Natural killer cell treated with Interleukin-12 subunit alpha and Interleukin-12 subunit beta and Interleukin-15 and Interleukin-18, amount 100 ng/mL, for 72 hours (primary cell): ENCODE results near the gene KCTD1. TPM values are rescaled to one million over a fixed set of nuclear protein-coding genes. Genes with fewer than 3 reads are reported as not detected.

ENCODE experiments used
- ATAC-seq, 2 donors: fragments of 150-1000 bp; cut with Tn5 transposase in 1 of 2; sonication (Bioruptor Pico), chemical (Tn5 transposase) in 1 of 2; 2 replicates each; pipeline ENCODE4 v1.10.0; 2021
- DNase-seq: peaks from one replicate; pipeline ENCODE4 v3.0.0; 2022; ENCODE audit warnings: low spot score
- H3K27ac Mint-ChIP-seq, 2 donors: 1 replicate in 1 of 2; 2 replicates in 1 of 2; pipeline ENCODE4 v1.8.0; 2022; ENCODE audit warnings: mixed read lengths in 2 of 2, mild to moderate bottlenecking in 1 of 2, moderate library complexity in 1 of 2
- H3K27me3 Mint-ChIP-seq, 2 donors: 1 replicate in 1 of 2; 2 replicates in 1 of 2; pipeline ENCODE4 v1.8.0; 2022; ENCODE audit warnings: mixed read lengths in 2 of 2
- H3K36me3 Mint-ChIP-seq: one replicate; pipeline ENCODE4 v1.8.0; 2022; ENCODE audit warnings: mixed read lengths
- H3K4me1 Mint-ChIP-seq, 2 donors: 1 replicate in 1 of 2; 2 replicates in 1 of 2; pipeline ENCODE4 v1.8.0; 2022; ENCODE audit warnings: low read depth in 2 of 2, mixed read lengths in 2 of 2, mild to moderate bottlenecking in 1 of 2
- H3K4me3 Mint-ChIP-seq: one replicate; pipeline ENCODE4 v1.8.0; 2022; ENCODE audit warnings: mixed read lengths
- H3K9me3 Mint-ChIP-seq: 2 replicates; pipeline ENCODE4 v1.8.0; 2022; ENCODE audit warnings: mixed read lengths
- total RNA-seq, 2 donors: library from RNA; stranded (reverse); gene quantifications; one replicate each; pipeline ENCODE4 v1.2.3, GENCODE V29; 2022

The KCTD1 gene
- total RNA-seq, 2 donors from 2014 or later, result 4.0 to 4.5 TPM

DNA sequence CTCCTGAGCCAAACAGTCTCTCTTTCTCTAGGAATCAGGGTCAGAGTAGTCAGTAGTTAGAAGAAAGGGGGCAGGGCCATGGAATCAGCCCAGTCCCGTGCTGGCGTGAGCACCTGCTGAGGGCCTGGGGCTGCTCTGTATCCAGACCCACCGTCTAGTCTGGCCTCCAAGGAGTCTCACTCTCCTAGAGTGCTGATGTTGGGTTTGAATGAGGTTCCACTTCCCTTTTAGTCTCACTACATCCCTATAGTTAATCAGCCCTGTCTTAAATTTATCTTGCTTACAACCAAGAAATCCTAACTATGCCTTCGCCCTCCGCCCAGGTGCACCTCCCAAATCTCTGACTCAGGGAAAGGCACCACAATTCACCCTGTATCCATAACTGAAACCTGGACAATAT is 13.4 kb upstream of the KCTD1 start:
- Mint-ChIP-seq H3K4me1 (no peaks in the 10 kb centered on the region), H3K9me3 (no peaks in the 10 kb centered on the region), H3K27me3 (peaks cover 26 to 39% of the 10 kb centered on the region in 2 donors), H3K36me3 (no peaks in the 10 kb centered on the region), H3K27ac (no peak overlapping the region), H3K4me3 (no peak overlapping the region)
- no peak for DNase-seq
- ATAC-seq, result no peak

DNA sequence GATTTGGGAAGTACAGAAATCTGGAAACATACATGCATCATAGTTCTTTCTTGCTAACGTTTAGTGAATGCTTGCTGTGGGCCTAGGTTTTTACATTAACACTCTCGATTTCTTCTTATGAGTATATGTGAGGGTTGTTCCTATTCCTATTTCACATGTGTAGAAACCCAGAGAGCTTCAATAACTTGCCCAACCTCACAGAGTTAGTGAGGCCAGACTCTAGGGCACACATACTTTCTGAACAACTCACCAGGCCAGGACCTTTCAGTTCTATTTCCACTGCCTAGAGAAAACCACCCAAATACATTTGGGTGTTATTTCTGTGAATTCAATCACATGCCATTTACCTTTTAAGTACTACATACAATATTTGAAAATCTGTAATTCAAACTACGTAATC is 8.2 kb upstream of the KCTD1 start:
- DNase-seq (no peak), ATAC-seq (no peak)
- no peaks in the 10 kb centered on the region for H3K9me3 Mint-ChIP-seq
- H3K4me1 Mint-ChIP-seq, result no peaks in the 10 kb centered on the region
- H3K4me3 Mint-ChIP-seq, result no peak overlapping the region
- no peak overlapping the region for H3K27ac Mint-ChIP-seq
- peaks cover 37 to 51% of the 10 kb centered on the region in 2 donors for H3K27me3 Mint-ChIP-seq
- H3K36me3 Mint-ChIP-seq, result no peaks in the 10 kb centered on the region

DNA sequence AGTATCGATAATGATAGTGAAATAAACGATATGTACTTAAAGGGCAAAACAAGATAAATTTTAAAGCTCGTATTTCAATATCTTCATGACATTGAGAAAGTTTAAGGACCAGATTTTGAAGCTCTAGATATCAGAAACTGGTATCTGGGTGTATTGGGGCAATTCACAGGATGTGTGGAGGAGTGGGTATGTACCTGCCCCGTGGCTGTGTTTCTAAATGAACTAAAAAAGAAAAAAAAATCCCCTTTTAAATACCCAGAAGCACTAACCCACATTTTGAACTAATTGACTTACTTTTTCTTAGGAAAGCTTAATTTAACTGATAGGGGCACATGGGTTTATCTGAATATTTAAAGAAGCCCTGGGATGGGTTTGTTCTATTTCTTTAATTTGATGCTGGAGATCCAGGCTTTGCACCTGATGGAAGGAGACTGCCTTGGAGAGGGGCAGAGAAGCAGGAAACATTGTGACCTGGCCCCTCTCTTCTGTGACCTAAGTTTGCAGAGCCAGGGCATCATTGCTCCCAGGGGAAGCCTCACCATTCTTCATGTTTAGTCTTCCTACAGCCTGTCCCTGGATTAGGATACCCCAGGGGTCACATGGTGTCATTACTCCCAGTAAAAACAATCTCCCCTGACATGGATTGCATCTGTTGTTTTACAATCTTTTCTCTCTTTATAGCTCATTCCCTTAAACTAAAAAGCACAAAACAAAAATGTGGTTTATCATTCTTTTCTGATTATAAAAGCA is 7.6 kb upstream of the KCTD1 start:
- Mint-ChIP-seq H3K4me3 (no peak overlapping the region), H3K9me3 (no peaks in the 10 kb centered on the region), H3K27ac (no peak overlapping the region), H3K4me1 (no peaks in the 10 kb centered on the region), H3K27me3 (peaks cover 40 to 56% of the 10 kb centered on the region in 2 donors), H3K36me3 (no peaks in the 10 kb centered on the region)
- DNase-seq, result no peak
- ATAC-seq, result no peak

DNA sequence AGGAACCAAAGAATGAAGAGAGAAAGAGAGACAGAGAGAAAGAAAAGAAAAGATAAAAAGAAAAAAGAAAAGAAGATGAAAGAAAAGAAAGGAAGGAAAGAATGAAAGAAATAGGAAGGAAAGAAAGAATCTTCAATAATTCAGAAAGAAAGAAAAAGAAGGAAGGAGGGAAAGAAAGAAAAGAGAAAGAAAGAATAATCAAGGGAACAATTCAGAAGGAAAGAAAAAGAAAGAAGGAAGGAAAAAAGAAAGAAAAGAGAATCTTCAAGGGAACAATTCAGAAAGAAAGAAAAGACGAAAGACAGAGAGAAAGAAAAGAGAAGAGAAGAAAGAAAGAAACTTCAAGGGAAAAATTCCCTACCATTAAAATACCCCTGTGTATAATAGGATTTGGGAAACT is 5.6 kb upstream of the KCTD1 start:
- H3K27me3 Mint-ChIP-seq, result peaks cover 40 to 51% of the 10 kb centered on the region in 2 donors
- no peak for ATAC-seq
- no peak overlapping the region for H3K4me3 Mint-ChIP-seq
- H3K27ac Mint-ChIP-seq, result no peak overlapping the region
- H3K9me3 Mint-ChIP-seq, result no peaks in the 10 kb centered on the region
- peaks cover 0 to 4% of the 10 kb centered on the region in 2 donors for H3K4me1 Mint-ChIP-seq
- DNase-seq, result no peak
- H3K36me3 Mint-ChIP-seq, result no peaks in the 10 kb centered on the region

DNA sequence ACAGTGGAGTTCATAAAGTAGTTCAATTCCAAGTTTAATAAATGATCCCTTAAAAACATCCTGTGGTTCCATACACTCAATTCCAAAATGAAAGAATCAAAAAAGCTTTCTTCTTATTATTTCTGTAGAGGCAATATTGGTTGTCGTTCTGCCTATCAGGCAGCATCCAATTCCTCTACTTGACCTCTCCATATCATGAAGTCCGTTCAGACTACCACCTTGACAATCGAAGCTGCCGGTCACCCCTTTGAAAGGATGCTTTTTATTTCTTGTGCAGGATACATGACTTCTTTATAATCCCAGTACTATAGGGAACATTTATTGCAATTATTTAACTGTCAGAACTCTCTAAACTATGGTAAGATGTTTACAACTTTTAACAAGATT is 3.3 kb upstream of the KCTD1 start:
- H3K27ac Mint-ChIP-seq, result no peak overlapping the region
- H3K36me3 Mint-ChIP-seq, result no peaks in the 10 kb centered on the region
- no peaks in the 10 kb centered on the region for H3K9me3 Mint-ChIP-seq
- H3K27me3 Mint-ChIP-seq, result peaks cover 30 to 36% of the 10 kb centered on the region in 2 donors
- no peak overlapping the region for H3K4me3 Mint-ChIP-seq
- ATAC-seq, result no peak
- H3K4me1 Mint-ChIP-seq, result peaks cover 0 to 6% of the 10 kb centered on the region in 2 donors
- DNase-seq, result no peak

DNA sequence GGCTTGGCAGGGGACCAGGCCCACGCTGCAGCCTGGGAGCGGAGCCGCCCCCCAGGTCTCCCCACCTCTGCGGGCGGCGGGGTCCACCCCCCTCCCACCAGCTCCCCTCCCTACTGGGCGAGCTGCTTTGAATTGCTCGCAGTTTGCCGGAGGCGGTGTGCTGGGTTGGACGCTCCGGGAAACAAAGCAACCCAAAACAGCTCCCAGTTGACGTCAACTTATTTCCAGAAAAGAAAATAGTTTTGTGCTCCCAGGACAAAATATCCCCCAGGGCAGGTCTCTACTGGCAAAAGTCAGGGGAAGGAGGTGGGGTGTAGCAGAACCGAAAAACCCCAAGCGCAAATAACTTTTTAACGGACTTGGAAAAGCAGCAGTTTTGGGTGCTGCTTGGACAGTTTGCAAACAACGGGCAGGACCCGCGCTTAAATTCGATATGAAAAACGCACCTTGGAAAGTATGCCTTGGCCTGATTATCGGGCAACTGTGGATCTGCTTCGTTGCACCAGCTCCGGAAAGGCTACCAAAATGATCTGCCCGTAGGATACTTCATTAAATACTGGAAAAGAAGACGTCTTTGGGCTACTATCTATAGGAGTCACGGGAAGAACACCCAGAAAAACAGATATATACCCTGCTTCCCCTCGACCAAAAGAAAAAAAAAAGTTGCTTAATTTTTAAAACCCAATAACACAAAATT is 2.8 kb upstream of the KCTD1 start:
- H3K9me3 Mint-ChIP-seq, result no peaks in the 10 kb centered on the region
- H3K27me3 Mint-ChIP-seq, result peaks cover 25 to 36% of the 10 kb centered on the region in 2 donors
- DNase-seq, result no peak
- no peak overlapping the region for H3K4me3 Mint-ChIP-seq
- no peak overlapping the region for H3K27ac Mint-ChIP-seq
- ATAC-seq, result no peak
- H3K4me1 Mint-ChIP-seq, result peaks cover 4 to 11% of the 10 kb centered on the region in 2 donors
- no peaks in the 10 kb centered on the region for H3K36me3 Mint-ChIP-seq

DNA sequence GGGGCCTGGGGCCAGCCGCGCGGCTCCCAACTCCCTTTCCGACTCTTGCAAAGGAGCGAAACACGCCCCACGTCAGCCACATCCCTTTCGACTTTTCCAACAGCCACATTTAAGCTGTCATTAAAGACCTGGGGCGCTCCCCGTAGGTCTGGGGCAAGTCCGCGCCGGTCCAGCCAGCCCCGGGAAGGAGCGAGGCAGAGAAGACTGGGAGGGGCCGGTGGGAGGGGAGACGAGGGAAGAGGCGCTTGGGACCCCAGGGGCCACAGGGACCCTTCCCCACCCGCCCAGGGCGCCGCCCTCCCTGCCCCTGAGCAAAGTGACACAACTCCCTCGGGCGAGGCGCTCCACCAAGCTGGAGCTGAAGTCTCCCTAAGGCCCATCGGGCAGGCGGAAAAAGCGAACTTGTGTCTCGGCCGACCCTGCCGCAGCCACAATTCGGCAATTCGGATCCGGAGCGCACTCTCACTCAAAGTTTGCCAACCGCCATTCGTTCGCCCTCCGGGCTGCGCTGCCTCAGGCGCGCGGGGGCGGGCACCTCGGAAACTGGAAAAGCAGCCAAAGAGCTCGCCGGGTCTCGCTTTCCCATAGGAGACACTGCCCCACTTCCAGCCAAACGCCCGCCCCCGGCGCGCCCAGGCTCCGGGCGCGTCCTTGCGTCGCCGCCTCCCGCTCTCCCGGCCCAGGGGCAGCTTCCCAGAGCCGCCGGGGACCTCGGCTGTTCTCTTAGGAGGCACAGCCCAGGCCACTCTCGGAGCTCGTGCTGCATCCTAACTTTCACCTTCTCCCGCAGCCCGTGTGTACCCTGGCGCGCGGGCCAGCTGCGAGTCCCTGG is 1.1 kb upstream of the KCTD1 start:
- Mint-ChIP-seq H3K27ac (no peak overlapping the region), H3K27me3 (peaks cover 25 to 34% of the 10 kb centered on the region in 2 donors), H3K9me3 (no peaks in the 10 kb centered on the region), H3K4me1 (peaks cover 5 to 16% of the 10 kb centered on the region in 2 donors), H3K36me3 (no peaks in the 10 kb centered on the region), H3K4me3 (peak overlapping the region; percentile 68)
- ATAC-seq (no peak), DNase-seq (no peak)

DNA sequence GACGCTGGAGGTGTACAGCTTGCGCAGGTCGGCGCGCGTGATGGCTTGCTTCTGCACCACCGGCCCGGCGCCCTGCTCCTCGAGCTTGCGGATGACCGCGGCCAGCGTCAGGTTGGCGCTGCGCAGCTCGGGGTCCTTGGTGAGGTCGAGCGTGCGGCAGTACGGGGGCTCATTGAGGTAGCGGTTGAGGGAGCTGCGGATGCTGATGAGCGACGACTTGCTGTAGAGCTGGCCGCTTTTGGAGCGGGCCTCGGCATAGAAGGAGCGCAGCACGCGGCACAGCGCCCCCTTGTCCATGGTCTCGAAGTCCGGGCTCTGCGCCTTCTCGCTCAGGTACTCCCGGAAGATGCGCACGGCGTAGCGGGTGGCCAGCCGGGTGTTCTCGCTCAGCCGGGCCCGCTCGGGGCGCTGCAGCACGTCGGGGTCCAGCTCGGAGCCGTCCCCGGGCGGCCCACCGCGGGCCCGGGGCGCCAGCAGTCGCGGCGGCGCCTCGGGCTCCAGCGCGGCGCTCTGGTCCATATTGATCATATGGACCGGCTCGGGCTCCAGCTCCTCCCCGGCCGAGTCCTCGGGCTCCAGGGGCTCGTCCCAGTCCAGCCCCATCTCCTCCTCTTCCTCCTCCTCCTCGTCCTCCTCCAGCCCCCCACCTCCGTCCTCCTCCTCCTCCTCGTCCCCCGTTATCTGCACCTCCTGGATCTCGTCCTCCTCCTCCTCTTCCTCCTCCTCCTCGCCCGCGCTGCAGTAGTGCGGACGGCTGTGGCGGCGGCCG is 523 bp downstream of the KCTD1 start:
- Mint-ChIP-seq H3K4me1 (peaks cover 18 to 27% of the 10 kb centered on the region in 2 donors), H3K9me3 (no peaks in the 10 kb centered on the region), H3K27ac (peak overlapping the region in 1 of 2 donors; percentile 64), H3K27me3 (peaks cover 16 to 17% of the 10 kb centered on the region in 2 donors), H3K36me3 (no peaks in the 10 kb centered on the region), H3K4me3 (peak overlapping the region; percentile 85)
- ATAC-seq, result peak; percentile 83
- DNase-seq, result peak; percentile 69

DNA sequence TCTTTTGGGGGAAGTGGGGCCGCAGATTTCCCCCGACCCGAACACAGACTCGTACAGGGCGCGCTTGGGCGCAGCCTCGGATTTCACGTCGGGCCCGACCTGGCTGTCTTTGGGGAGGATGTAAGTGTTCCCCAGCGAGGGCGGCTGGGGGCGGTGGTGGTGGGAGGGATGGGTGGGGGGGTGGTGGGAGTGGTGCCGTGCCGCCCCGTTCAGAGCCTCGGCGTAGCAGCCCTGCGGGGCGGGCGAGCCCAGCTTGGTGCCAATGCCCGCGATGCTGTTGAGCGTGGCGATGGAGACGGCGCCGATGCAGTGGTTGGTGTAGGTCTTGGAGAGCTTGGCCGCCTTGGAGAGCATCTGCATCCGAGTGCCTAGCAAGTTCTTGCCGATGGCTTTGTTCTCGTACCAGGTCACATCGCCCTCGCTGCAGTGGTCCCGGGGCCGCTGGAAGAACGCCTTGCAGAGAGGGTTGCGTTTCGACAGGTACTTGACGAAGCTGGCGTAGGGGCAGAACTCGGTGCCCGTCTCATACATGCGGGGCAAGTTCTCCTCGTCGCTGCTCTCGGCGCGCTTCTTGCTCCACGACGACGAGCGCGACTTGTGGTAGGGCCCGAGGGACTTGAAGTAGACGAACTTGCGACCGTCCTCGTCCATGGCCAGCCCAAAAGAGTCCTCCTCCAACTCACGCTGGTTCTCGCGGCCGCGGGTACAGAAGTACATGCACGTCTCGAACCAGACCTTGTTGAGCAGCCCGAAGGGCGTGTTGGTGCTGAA is 1.3 kb downstream of the KCTD1 start:
- Mint-ChIP-seq H3K4me1 (peaks cover 18 to 27% of the 10 kb centered on the region in 2 donors), H3K27me3 (peaks cover 10% of the 10 kb centered on the region in 2 donors), H3K36me3 (no peaks in the 10 kb centered on the region), H3K9me3 (no peaks in the 10 kb centered on the region), H3K27ac (no peak overlapping the region), H3K4me3 (peak overlapping the region; percentile 85)
- no peak for DNase-seq
- no peak for ATAC-seq

DNA sequence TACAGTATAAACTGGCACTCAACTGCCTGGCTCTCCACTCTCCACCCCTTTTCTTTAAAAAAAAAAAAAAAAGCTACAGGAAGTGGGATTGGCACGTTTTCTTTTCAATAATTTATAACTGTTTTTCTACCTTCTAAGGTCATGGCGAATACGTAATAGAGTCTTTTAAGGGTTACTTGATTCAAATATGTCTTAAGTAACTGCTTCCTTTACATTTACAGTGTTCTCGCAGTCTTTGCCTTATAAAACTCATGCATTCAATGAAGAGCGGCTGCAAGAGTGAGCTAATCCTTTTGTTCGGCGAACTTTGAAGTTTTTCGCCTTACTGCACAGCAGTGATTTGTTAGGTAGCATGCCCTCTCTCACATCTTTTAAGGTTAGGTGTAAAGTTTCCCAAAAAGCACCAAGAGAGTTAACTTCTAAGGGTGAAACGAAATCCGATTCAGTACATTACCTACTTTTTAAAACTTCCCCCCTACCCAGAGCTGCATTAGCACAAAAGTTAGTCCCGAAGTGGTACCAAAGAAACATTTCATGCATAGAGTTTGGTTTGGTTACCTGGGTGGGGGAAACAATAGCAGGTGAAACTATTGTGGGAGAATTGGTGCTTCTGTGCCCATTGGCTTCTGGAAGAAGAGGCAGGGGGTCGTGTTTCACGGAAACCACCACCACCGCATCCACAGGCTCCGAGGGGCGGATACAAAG is 2.0 kb downstream of the KCTD1 start:
- no peaks in the 10 kb centered on the region for H3K36me3 Mint-ChIP-seq
- ATAC-seq (no peak), DNase-seq (no peak)
- H3K9me3 Mint-ChIP-seq, result no peaks in the 10 kb centered on the region
- peaks cover 2 to 3% of the 10 kb centered on the region in 2 donors for H3K27me3 Mint-ChIP-seq
- H3K4me3 Mint-ChIP-seq, result peak overlapping the region; percentile 48
- H3K27ac Mint-ChIP-seq, result no peak overlapping the region
- peaks cover 18 to 27% of the 10 kb centered on the region in 2 donors for H3K4me1 Mint-ChIP-seq

DNA sequence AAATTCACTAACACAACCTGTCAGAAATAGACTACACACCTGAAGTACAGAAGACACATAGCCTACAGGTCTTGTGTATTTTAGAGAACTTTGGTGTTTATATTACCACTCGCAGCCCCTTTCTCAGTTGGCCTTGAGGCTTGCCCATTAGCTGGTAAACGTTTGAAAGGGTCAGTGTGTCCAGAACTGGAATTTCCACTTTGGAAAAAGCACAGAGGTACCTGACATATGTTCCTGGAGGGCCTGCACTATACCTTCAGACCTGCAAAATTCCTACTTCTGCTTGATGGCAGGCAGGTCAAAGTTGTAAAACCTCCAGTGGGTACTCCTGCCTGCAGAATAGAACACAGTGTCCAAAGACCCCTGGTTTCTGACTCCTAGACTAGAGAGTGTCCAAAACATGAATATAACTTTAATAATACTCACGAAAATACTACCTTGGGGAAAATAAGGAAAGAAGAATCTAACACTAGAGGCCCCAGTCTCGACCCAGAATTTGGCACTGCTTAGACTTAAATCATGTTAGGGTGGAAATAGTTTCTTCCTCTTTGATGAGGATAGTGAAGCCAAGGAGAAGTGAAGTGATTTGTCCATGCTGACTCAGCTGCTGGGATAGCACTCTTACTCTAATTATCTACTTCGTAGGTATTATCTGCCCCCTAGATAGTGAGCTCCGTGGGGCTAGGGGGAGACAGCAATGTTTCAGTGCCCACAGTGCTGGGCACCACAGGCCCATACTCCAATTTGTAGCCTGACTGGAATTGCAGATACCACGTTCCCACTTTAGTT is 2.8 kb downstream of the KCTD1 start:
- Mint-ChIP-seq H3K9me3 (no peaks in the 10 kb centered on the region), H3K36me3 (no peaks in the 10 kb centered on the region), H3K27ac (no peak overlapping the region), H3K27me3 (peaks cover 0 to 3% of the 10 kb centered on the region in 2 donors), H3K4me3 (no peak overlapping the region), H3K4me1 (peaks cover 18 to 30% of the 10 kb centered on the region in 2 donors)
- DNase-seq (no peak), ATAC-seq (no peak)

DNA sequence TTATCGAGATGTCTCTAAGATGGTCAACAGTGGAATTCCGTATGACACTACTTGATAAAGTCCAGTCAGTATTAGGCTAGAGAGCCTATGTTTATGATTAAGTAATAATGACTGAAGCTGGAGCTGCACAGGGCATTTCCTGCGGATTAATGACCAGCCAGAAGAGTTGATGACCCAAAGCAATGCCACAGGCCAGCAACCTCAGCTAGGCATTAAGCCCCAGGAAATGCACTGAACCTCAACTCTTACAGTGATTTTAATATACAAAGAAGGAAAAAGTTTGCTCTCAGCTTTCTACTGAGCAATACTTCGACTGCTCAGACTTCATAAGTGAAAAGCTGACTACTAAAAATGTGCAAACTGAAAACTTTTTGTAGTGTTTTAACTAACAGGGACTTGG is 3.9 kb downstream of the KCTD1 start:
- no peak for ATAC-seq
- Mint-ChIP-seq H3K4me1 (peaks cover 18 to 29% of the 10 kb centered on the region in 2 donors), H3K27ac (no peak overlapping the region), H3K9me3 (no peaks in the 10 kb centered on the region), H3K36me3 (no peaks in the 10 kb centered on the region), H3K27me3 (no peaks in the 10 kb centered on the region), H3K4me3 (no peak overlapping the region)
- DNase-seq, result no peak
